ENCODE data around the gene LATS2.

The LATS2 gene

DNA sequence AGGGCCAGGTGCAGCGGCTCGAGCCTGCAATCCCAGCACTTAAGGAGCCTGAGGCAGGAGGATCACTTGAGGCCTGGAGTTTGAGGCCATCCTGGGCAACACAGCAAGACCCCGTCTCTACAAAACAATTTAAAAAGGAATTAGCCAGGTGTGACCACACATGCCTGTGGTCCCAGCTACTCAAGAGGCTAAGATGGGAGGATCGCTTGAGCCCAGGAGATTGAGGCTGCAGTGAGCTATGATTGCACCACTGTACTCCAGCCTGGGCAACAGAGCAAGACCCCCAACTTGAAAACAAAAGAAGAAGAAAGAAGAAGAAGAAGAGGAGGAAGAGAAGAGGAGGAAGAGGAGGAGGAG lies 47.7 kb downstream of the LATS2 start:
- no peak for DNase-seq

- DNase-seq, result no peak
Observed at GRCh38 chr13:21012841-21013681, 48.3 kb downstream of the LATS2 start.

- DNase-seq, result no peak
Observed at GRCh38 chr13:21012211-21012610, 49.2 kb downstream of the LATS2 start.

GRCh38 chr13:21011378-21011777 lies 50.0 kb downstream of the LATS2 start:
- DNase-seq, result no peak

GRCh38 chr13:21010621-21011020 lies 50.8 kb downstream of the LATS2 start:
- DNase-seq, result no peak

GRCh38 chr13:21009036-21009435 lies 52.4 kb downstream of the LATS2 start:
- DNase-seq, result no peak

GRCh38 chr13:21008026-21008425 lies 53.4 kb downstream of the LATS2 start:
- DNase-seq, result no peak

DNA sequence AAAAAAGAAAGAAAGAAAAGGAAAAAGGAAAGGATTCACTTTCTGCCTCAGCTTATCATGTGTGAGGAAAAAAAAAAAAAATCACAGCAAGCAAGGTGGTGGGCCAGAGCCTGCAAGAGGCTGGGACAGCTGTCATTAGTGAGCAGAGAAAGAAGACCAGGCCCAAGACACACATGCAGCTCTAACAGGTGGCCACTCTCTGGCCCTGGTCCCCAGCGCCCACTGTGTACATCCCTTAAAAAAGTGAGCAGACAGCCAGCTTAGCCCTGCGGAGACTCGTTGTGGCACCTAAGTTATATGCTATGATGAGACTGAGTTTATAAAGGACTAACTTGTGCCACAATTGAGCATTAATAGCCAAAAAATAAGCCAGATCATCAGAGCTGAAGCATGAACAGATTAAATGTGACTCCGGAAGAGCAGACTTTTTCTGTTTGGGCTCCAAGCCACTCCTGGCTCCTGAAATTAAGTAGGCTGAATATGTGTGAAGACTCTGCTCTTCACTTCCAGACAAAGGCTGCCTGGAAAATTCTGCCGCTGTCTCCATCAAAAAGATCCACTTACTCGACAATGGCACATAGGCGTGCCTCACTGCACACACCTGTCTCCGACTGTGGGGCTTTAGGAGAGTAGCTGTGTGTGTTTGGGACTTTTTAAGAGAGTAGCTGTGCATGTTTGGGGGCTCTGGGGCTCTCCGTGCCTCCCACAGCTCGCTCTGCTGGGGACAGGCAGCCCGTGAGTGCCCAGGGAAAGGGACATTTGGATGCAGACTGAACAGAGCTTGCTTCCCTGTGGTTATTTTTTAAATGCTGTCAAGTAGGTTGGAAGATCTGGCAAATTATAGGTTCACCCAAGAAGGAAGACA lies 55.0 kb downstream of the LATS2 start:
- DNase-seq, result no peak

DNA sequence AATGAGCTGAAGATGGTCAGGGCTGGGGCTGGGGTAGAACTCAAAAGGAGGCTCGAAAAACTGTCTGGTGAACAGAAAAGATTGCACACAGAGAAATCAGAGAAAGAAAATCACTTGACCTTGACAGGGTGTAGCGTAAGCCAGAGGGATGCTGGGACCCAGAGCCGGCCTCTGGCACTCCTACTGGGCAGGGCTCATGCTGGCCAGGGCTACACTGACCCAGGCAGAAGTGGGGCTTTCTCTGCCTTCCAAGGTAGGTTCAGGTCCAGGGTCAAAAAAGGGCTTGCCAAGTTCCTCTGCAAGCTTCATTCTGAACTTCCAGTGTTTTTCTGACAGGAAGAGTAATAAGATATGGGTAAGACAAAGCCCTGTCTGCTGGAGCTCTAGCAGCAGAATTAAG lies 56.2 kb downstream of the LATS2 start:
- no peak for DNase-seq

DNA sequence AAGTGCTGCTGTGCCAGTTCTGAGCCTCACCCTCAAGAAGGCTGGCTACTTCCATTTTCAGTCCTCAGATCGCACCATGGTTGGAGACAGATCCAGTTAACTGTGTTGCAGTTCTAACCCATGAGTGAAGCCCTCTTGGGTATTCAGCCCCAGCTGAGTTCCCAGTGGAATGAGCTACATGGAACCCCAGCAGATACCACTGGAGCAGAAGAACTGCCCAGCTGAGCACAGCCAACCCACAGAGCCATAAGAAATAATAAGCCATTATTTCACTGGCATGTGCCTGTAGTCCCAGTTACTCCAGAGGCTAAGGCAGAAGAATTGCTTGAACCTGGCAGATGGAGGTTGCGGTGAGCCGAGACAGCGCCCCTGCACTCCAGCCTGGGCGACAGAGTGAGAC lies 59.9 kb downstream of the LATS2 start:
- DNase-seq, result no peak

GRCh38 chr13:21000647-21001046 lies 60.7 kb downstream of the LATS2 start:
- no peak for DNase-seq

DNA sequence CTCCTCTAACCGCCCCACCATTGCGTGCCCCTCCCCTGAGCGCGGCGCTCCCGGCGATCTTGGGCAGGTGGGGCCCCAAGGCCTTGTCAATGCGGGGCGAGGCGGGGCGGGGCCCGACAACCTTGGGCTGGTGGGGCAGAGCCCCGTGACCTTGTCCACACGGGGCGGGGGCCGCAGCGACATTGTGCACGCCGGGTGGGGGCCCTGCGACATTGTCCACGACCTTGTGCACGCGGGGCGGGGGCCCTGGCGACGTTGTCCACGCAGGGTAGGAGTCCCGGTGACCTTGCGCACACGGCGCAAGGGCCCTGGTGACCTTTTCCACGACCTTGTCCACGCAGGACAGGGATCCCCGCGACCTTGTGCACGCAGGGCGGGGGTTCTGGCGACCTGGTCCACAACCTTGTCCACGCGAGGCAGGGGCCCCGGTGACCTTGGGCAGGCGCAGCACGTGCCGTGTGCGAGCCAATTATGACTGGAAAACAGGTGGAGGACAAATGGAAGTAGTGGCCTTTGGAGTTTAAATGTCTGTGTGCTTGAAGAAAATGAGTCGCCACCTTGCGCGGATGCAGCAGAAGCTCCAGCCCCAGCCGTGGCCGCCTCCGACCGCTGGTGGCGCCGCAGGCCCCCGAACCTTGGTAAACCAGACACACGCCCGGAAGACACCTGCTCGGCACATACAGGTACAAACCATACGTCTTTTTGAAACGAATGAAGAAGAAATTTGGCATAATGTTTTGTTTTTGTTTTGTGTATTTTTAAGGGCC lies 62.6 kb downstream of the LATS2 start:
- no peak for DNase-seq

GRCh38 chr13:20997301-20998161 lies 63.9 kb downstream of the LATS2 start:
- DNase-seq, result no peak

DNA sequence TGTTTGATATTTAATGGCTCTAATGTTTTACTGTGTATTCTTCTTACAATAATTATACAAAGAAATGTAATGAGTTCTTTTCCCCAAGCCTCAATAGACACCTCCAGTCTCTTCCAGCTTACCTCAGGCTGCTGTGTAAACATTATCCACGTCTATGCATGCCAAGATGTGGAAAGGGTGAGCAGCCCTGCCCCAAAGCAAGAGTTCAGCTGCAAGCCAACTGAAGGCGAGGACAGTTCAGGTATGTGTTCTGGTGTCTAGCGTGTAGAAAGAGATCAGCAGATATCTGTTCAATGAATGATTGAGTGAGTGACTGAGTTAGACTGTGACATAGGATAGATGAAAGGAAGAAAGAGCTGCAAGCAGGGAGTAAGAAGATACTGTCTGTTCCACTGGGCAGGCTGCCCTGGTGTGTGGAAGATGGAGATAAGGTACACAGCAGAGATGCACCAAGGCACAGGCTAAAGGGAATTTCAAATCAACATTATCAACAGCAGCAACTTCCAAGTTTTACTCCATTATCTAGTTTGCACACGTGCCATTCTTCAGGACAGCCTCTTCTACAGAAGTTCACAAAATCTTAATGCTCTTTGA lies 66.0 kb downstream of the LATS2 start:
- DNase-seq, result no peak

DNA sequence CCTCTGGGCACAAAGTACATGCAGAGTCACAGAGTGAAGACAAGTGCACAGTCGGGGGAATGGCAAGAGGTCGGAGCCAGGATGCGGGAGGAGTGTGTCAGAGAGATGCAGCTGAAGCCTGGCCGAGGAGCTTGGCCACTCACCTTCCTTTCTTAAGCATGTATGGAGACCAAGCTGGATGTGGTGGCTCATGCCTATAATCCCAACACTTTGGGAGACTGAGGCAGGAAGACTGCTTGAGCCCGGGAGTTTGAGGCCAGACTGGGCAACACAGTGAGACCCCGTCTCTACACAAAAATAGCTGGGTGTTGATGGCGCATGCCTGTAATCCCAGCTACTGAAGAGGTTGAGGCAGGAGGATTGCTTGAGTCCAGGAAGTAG lies 67.0 kb downstream of the LATS2 start:
- DNase-seq, result no peak

GRCh38 chr13:20993661-20994440 lies 67.5 kb downstream of the LATS2 start:
- no peak for DNase-seq

- DNase-seq, result no peak
Observed at GRCh38 chr13:20993211-20993610, 68.2 kb downstream of the LATS2 start.

DNA sequence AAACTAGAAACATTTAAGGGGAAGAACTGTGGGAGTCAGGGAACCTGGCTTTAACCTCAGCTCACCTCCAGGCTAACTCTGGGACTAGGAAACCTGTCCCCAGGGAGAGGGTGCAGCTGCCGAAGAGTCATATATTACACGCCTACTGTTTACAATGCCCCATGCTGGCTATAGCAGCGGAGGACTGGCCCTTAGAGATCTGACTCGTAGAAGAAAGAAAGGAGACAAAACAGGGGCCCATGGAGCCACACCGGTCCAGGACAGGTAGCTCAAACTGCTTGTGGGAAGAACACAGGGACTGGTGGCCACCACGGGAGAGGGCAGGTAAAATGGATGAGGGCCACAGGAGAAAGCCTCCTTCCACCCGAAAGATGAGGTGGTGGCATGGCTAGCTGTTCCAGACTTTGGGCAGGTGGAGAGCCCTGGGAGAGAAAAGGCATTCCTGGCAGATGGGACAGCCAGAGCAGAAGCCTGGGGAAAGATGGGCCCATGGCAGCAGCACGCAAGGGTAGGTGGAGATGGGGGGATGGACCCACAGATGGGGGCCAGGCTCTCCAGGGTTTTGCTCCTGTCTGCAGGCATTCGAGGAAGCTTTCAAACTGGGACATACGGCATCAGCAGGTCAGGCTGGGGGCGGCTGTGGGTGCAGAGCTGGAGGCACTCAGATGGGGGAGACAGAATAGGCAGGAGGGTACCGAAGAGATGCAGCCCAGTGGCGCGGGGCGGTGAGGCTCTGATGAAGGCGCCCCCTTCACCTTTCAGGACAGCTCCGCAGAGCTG lies 69.5 kb downstream of the LATS2 start:
- no peak for DNase-seq

DNA sequence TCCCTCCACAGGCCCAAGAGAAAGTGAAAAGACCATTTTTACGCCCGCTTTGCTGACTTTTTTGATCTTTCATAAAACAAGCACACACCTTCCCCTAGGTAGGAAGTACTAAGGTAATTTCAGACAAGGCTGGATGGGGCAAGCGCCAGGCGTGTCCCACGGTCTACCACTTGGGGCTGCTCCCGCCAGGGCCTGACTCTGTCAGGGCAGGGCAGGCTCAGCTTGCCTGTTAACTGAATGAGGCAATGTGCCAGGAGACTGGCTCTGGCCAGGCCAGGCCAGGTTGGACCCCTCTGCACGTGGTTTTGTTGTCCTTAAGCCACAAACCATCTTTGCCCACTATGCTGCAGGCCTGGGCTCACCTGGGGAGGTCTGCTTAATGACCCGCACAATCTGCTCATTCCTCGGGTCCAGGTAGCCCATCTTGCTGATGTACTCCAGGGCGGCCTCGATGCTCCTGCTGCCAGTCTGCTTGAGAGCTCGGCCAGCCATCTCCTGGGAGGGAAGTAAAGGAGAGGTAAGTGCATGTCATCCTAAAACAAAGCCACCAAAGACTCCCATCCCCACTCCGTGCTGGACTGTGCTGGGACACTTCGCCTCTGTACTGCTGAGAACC lies 70.4 kb downstream of the LATS2 start:
- no peak for DNase-seq

Measured in activated CD4-positive, alpha-beta T cell treated with anti-CD3 and anti-CD28 coated beads for 1 hour (primary cell).